Stimulated activated CD4-positive, alpha-beta T cell treated with anti-CD3 and anti-CD28 coated beads, Interleukin-4, amount 100 ng/mL, for 24 hours (primary cell): ENCODE measurements around the gene LLGL2.

Source experiments
- DNase-seq: peaks from one replicate; pipeline ENCODE4 v3.0.0-alpha.2; 2020

The LLGL2 gene

DNA sequence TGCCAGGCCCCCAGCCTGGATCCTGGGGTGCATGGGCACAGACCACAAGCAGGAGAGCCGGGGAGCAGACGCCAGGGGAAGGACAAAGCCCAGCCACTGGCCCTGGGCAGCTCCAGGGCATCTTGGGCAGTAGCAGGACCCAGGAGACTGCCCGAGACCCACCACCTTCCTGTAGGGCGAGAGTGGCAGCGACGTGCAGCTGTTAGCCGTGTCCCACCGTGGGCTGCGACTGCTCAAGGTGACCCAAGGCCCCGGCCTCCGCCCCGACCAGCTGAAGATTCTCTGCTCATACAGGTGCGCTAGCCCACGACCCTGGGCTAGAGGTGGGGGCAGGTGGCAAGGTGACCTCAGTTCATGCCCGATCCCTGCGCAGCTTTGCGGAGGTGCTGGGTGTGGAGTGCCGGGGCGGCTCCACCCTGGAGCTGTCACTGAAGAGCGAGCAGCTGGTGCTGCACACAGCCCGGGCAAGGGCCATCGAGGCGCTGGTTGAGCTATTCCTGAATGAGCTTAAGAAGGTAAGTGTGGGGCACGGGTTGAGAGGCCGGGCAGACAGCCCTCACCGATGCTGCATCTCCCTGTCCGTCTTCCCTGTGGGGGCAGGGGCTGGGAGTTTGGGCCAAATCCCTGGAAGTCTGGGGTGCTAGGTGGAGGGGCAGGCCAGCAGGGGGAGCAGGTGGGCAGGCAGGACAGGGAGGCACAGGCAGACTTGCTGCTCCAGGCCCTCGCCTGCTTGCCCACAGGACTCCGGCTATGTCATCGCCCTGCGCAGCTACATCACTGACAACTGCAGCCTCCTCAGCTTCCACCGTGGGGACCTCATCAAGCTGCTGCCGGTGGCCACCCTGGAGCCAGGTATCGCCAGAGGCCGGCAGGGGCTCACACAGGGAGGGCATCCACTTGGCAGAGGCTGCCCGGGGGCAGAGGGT lies 94.3 kb downstream of the LLGL2 start:
- no peak for DNase-seq

- no peak for DNase-seq
Observed at GRCh38 chr17:75621489-75621888, 96.0 kb downstream of the LLGL2 start.

DNA sequence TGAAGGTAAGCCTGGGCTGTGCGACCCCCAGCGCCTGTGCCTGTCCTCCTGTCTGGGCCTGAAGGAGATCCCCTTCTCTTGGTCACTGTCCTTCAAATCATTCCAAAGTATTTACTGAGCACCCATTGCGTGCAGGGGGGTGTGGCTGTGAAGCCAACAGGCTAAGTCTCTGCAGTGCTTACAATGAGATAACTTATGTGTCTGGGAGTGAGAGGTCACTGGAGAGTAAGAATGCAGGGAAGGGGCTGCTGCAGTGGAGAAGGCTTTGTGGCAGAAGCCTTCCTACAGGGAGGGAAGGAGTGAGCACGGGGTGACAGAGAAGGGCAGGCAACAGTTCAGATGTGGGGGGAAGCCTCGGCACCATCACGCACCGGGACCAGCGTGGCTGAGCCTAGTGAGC lies 96.6 kb downstream of the LLGL2 start:
- no peak for DNase-seq

DNA sequence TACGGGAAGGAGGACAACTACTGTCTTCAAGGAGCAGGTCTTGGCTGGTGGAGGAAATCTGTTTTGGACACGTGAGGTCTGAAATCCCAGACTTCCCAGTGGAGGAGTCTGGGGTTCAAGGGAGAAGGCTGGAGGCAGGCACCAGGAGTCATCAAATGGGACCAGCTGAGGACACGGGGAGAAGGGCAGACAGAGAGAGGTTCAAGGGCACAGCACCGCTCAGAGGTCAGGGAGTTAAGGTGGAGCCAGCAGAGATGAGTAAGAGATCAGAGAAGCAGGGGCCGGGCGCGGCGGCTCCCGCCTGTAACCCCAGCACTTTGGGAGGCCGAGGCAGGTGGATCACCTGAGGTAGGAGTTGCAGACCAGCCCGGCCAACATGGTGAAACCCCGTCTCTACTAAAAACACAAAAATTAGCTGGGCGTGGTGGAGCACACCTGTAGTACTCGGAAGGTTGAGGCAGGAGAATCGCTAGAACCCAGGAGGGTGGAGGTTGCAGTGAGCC lies 97.3 kb downstream of the LLGL2 start:
- DNase-seq: no peak

DNA sequence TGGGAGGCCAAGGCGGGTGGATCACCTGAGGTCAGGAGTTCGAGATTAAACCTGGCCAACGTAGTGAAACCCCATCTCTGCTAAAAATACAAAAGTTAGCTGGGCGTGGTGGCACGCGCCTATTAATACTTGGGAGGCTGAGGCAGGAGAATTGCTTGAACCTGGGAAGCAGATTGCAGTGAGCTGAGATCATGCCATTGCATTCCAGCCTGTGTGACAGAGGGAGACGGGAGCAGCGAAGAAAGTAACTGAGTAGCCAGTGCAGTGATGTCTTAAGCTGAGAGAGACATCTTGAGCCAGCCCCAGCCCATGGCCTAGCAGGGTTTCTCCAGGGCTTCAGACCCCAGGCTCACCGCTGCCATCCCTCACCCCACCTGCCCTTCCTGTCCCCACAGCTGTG lies 97.9 kb downstream of the LLGL2 start:
- DNase-seq: no peak

- no peak for DNase-seq
Observed at GRCh38 chr17:75624021-75624420, 98.5 kb downstream of the LLGL2 start.
